GM19455 (cell line): ENCODE measurements around the gene MLEC.

ENCODE experiments used
- ATAC-seq: cut with Tn5 transposase; IDR thresholded peaks from one replicate; pipeline ENCODE4 v1.9.1; 2021; ENCODE audit not compliant: unreplicated experiment

The MLEC gene

GRCh38 chr12:120690978-120691377 is 4.0 kb downstream of the MLEC start:
- ATAC-seq, result no peak

- ATAC-seq, result no peak
Measured at GRCh38 chr12:120692524-120693033, 5.6 kb downstream of the MLEC start.

- no peak for ATAC-seq
Measured at GRCh38 chr12:120693848-120694247, 6.9 kb downstream of the MLEC start.

DNA sequence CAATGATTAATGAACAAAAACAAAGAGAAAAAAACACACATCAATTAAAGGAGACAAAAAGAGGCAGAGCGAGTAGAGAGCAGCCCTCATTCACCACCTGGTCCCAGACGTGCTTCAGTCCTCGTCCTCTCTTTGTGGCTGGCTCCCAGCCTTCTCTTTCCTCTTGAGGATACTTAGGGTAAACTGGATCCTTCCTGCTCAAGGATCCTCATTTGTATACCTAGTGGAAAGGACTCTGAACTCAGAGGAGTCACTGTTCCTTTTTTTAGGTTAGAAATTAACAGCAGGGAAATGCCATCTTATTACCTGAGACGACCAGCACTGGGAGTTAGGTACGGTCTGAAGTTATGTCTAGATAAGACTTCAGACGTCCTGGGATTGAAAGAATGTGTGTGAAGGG is 9.7 kb downstream of the MLEC start:
- ATAC-seq, result no peak

DNA sequence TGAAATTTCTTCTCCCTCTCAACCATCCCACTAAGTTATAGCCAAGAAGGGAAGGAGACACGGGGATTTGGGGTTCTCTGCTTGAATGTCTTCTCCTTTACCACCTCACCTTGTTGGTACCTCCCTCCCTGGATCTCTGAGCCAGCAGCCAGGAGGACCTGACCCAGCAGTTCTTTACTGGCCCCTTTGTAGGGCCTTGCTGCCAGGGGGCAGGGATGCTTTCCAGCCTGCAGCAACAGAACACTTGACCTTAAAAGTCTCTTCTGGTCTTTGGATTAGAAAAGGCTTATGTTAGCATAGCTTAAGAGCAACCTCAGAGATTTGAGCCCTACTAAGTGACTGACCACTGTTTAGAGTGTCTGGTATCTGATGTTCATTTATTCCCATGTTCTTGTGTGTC is 10.4 kb downstream of the MLEC start:
- ATAC-seq, result no peak

DNA sequence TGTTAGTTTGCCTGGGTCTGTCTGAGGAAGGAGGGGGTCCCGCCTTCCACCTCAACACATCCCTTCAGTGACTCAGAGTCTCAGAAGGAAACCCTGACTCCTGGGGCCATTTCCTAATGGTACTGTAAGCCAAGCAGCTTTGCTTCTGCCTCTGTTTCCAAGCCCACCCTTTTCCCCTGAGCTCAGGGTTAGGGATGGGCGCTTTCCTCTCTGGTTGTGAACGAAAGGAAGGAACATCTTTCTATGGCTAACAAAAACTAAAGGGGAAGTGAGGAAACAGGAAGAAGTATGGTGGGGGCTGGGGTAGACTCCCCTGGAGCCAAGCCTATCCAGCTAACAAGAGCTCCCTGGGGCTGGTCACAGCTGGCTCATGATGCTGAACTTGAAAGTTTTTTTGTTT is 11.7 kb downstream of the MLEC start:
- no peak for ATAC-seq

DNA sequence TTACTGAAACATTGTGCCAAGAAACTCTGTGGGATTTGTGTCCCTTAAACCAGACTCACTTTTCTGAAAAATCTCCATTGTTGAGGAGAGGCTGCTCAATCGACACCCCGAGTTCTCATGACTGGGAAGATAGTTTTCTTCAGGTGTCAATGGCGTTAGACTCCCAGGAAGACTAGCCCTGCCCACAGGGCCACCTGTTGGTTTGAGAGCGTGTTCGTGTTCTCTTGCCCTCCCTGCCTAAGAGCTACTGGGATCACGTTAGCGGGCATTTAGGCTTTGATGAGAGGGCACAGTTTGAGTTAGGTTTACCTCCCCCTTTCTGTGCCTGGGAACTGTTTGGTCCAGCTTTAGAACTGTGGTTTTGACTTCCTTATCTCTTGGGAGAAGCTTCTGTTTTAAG is 12.6 kb downstream of the MLEC start:
- no peak for ATAC-seq

DNA sequence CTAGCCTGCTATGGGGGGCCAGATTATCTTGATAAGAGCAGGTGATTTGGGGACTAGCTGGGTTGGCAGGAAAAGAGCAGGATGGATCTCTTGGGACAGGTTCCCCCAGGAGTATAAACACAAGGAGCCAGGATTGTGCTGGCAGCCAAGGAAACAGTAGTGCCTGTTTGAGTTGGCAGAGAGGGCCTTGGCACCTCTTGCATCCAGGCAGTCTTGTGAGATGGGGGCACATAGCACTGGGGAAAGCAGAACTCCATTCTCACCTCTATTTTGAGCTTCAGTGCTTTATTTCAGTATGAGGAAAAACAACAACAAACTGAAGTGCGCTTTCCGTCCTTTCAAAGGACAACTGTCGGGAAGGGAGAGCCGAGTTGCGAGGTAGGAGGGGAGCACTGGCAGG is 13.9 kb downstream of the MLEC start:
- ATAC-seq, result no peak

GRCh38 chr12:120702637-120703036 is 15.7 kb downstream of the MLEC start:
- no peak for ATAC-seq

DNA sequence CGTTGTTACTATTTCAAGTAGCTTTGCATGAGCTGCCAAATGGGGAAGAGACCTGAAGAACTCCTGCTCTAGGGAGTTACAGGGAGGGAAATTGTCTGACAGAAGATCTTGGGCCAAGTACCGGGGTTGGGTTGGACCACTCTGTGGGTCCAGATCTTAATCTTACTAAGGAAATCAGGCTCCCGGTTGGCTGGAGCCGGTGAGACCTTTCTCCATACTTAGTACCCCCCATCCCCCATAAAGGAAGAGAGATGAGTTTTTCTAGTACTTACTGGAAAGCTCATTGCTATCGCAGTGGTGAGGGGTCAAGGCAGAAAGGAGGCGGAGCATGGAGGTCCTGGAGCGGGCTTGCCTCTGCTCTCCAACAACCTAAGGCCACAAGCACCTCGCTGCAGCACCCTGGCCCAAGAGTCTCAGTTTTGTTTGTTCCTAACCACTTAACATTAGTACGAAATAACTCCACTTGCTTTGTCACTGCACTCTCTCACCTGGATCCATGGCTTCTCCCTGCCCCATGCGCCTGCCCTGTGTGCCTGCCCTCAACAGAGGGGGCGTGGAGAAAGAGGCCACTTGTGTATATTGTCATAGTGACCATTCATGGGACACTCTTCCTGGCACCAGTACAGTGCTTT is 16.5 kb downstream of the MLEC start:
- no peak for ATAC-seq

DNA sequence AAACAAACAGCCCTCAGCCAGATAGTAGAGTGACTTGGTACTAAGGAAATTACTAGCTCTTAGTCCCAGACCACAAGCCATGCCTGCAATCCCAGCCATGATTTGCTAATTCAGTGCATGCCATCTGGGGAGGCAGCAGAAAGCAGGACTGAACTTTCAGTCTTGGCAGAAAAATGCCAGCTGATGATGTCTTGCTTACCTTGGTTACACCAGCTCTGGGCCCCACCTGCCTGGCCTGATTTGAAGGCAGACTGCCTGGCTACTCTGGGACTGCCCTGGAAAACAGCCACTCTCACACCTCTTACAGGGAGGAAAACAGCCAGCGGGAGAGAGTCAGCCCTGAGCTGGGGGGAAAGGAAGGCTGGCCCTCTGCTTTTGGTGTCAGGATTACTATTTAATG is 18.7 kb downstream of the MLEC start:
- ATAC-seq, result no peak

DNA sequence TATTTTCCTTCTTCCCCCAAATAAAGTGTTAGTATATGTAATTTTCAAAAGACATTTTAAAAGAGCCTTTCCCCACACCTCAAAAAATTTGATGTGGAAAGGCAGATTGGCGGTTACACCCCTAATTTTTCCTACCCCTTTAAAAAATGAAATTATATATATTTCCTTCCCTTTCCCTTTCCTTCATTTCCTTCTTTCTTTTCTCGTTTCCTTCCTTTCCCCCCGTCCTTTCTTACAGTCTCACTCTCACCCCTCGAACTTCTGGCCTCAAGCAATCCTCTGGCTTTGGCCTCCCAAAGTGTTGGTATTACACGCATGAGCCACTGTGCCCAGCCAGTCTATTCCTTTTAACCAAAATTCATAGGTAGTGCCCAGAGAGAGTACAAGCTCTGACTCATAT is 19.1 kb downstream of the MLEC start:
- no peak for ATAC-seq

- no peak for ATAC-seq
Measured at GRCh38 chr12:120708651-120709050, 21.7 kb downstream of the MLEC start.

GRCh38 chr12:120710031-120710804 is 23.3 kb downstream of the MLEC start, which contains the start of gene UNC119B:
UNC119B (plus strand) TSS chr12:120710458; CDS start chr12:120710475, 17 bp downstream.
- peak; percentile 73 for ATAC-seq

DNA sequence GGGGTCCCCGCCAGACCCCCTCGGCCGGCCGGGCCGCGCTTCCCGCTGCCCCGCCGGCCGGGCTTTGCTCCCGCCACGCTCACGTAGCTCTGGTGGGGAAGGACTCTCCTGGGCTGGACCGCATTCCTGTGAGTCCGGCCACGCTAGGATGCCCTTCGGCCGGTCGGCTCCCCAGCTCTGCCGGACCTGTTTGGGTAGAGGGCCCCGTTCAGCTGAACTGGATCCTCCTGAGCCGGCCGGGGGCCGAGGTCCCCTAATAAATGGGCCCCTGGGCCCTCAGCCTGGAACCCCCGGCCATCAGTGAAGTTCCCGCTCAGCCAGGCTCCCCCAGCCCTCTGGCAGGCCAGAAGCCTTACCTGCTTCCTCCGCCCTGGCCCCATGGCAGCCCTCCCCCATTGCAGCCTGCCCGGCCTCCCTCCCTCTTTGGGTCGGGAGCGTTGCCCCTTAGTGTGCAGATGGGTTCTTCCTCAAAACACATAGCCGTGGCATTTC is 23.9 kb downstream of the MLEC start:
- peak; percentile 45 for ATAC-seq

- ATAC-seq, result no peak
Measured at GRCh38 chr12:120711411-120711810, 24.5 kb downstream of the MLEC start.

DNA sequence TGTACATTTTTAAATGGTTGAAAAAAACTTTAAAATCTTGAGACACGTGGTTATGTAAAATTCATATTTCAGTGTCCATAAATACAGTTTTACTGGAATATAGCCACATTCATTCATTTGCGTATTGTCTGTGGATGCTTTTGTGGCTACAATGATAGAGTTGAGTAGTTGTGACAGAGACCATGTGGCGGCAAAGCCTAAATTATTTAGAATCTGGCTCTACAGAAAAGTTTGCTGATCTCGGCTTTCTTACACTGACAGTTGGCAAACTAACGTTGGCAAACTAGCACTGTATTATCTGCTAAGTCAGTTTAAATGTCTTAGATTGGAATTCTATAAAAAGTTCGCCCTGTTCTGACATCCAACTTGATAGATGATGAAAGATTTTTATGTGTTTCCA is 25.7 kb downstream of the MLEC start:
- ATAC-seq, result no peak

- no peak for ATAC-seq
Measured at GRCh38 chr12:120713861-120714482, 27.0 kb downstream of the MLEC start.

- ATAC-seq, result no peak
Measured at GRCh38 chr12:120718055-120718454, 31.1 kb downstream of the MLEC start.

- ATAC-seq, result no peak
Measured at GRCh38 chr12:120719072-120719471, 32.1 kb downstream of the MLEC start.

DNA sequence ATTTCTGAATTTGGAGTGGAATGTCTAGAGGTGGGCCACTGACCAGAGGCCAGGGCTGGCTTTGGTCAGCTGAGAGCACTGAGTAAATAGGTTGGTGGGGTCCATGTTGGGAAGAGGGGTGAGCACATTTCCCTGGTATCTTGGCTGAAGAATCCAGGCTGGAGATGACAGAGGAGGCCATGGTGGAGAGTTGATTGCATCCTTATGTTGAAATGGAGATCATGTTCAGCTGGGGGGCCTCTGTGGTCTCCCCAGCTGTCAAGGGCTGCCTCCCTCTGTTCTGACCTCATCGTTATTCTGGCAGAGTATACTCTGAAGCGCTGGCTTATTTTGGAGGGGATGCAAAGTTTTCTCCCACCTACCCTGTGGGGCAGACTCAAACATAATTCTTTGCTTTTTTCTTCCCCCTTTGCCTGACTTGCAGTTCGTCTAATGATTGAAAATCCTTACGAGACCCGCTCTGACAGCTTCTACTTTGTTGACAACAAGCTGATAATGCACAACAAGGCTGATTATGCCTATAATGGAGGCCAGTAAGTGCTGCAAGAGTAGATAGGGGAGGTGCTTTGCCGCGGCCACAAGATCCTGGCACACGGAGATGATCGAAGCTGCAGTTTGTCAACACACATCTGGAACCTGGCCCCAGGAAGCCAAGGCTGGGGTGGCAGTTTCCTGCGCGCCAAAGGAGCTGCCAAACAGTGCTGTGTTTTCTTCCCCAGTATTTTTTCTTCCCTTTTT is 32.7 kb downstream of the MLEC start:
- no peak for ATAC-seq
